GM12878 (cell line): ENCODE measurements around the gene TMEM132D. TPM values are rescaled to one million over a fixed set of nuclear protein-coding genes. Genes with fewer than 3 reads are reported as not detected.

ENCODE experiments used
- ATAC-seq: fragments of 200-7000 bp; cut with Tn5 transposase; 3 replicates; pipeline ENCODE4 v1.9.1; 2020; ENCODE audit warnings: mild to moderate bottlenecking, moderate library complexity
- BruUV-seq: library from RNA; stranded (reverse); fragments of 400-500 nt; replicated peaks from 2 replicates; lab custom pipeline; 2021; lab: Mats Ljungman, UMichigan
- CTCF ChIA-PET: fragments of 300-600 bp; sonication (Branson Sonifier 250); formaldehyde crosslinking; extraction: SDS; loops from one replicate; lab custom pipeline; 2021; ENCODE audit warnings: inconsistent platforms; lab: Yijun Ruan, JAX
- POLR2A ChIA-PET: fragments of 350-600 bp; formaldehyde crosslinking; extraction: SDS; loops from one replicate; lab custom pipeline; 2021; ENCODE audit warnings: inconsistent platforms; lab: Charles Lee
- RAD21 ChIA-PET: fragments of 300-600 bp; sonication (Branson Sonifier 250); formaldehyde crosslinking; loops from one replicate; lab custom pipeline; 2023; ENCODE audit warnings: antibody characterized with exemption; ENCODE audit not compliant: unreplicated experiment; lab: Charles Lee
- SMC1A ChIA-PET: fragments of 300-600 bp; sonication (Branson Sonifier 250); formaldehyde crosslinking; loops from one replicate; lab custom pipeline; 2023; ENCODE audit not compliant: unreplicated experiment, uncharacterized antibody; lab: Charles Lee
- DNase-seq: peaks from one replicate; pipeline ENCODE4 v3.0.0-alpha.2; 2011; ENCODE audit warnings: low read depth, low spot score
- FAIRE-seq: peaks from 3 replicates; lab custom pipeline; 2011; peaks lifted over from hg19 to GRCh38; lab: Jason Lieb, UNC
- H2AFZ ChIP-seq: 2 replicates; pipeline ENCODE4 v1.6.0; 2011; ENCODE audit warnings: low read depth, low read length, control low read depth; ENCODE audit not compliant: control insufficient read depth
- H3K27ac ChIP-seq: 2 replicates; pipeline ENCODE4 v1.5.1; 2011; ENCODE audit warnings: control low read depth; ENCODE audit not compliant: control insufficient read depth, insufficient read depth
- H3K27me3 ChIP-seq, 2 experiments: replicated peaks in 1 of 2; 2 replicates each; pipeline versions ENCODE4 v1.6.0 to v1.6.1; 2011; ENCODE audit warnings: low read length in 1 of 2; ENCODE audit not compliant: control insufficient read depth in 2 of 2, insufficient read depth in 2 of 2
- H3K36me3 ChIP-seq, 2 experiments: 2 replicates each; pipeline ENCODE4 v1.5.1; 2011; ENCODE audit warnings: low read length in 1 of 2; ENCODE audit not compliant: control insufficient read depth in 2 of 2, insufficient read depth in 2 of 2
- H3K4me1 ChIP-seq: 2 replicates; pipeline ENCODE4 v1.6.1; 2011; ENCODE audit warnings: mild to moderate bottlenecking, low read length, moderate library complexity, mixed read lengths; ENCODE audit not compliant: control insufficient read depth, insufficient read depth
- H3K4me2 ChIP-seq: 2 replicates; pipeline ENCODE4 v1.6.0; 2011; ENCODE audit warnings: control low read depth; ENCODE audit not compliant: control insufficient read depth, insufficient read depth
- H3K4me3 ChIP-seq: fragments of 200-600 bp; sonication (generic); 2 replicates; pipeline ENCODE4 v1.5.1; 2016
- H3K79me2 ChIP-seq: 2 replicates; pipeline ENCODE4 v1.6.0; 2011; ENCODE audit warnings: low read length; ENCODE audit not compliant: control insufficient read depth, insufficient read depth
- H3K9ac ChIP-seq: 2 replicates; pipeline ENCODE4 v1.8.0; 2011; ENCODE audit warnings: low read length, control low read depth, mixed read lengths; ENCODE audit not compliant: control insufficient read depth, insufficient read depth
- H3K9me3 ChIP-seq: replicated peaks from 3 replicates; pipeline ENCODE4 v1.5.1; 2011; ENCODE audit warnings: mild to moderate bottlenecking, low read length; ENCODE audit not compliant: control insufficient read depth, insufficient read depth
- H4K20me1 ChIP-seq: 2 replicates; pipeline ENCODE4 v1.6.0; 2011; ENCODE audit not compliant: control insufficient read depth, insufficient read depth
- ATF7 ChIP-seq: fragments of 450-650 bp; IDR thresholded peaks from 2 replicates; pipeline ENCODE4 v1.6.1; 2016; ENCODE audit warnings: low read depth, mild to moderate bottlenecking
- CBFB ChIP-seq: IDR thresholded peaks from 2 replicates; pipeline ENCODE4 v1.6.1; 2016; ENCODE audit warnings: antibody characterized with exemption, low read depth
- LARP7 ChIP-seq: fragments of 450-650 bp; IDR thresholded peaks from 2 replicates; pipeline ENCODE4 v1.6.1; 2017; ENCODE audit warnings: mild to moderate bottlenecking
- NFYB ChIP-seq: IDR thresholded peaks from 2 replicates; pipeline ENCODE4 v1.6.1; 2011; ENCODE audit warnings: low read depth, mild to moderate bottlenecking, low read length, improper control_type of control experiment, moderate library complexity; ENCODE audit not compliant: insufficient read depth
- NR2C2 ChIP-seq: IDR thresholded peaks from 2 replicates; pipeline ENCODE4 v1.6.1; 2011; ENCODE audit warnings: borderline replicate concordance, low read depth; ENCODE audit not compliant: control insufficient read depth, insufficient read length
- SREBF2 ChIP-seq: IDR thresholded peaks from 2 replicates; pipeline ENCODE4 v1.6.1; 2012; ENCODE audit warnings: mild to moderate bottlenecking, low read length
- WGBS: methylation state at CpG from one replicate; pipeline ENCODE4 v1.1.6; 2016; ENCODE audit warnings: low lambda C conversion rate; ENCODE audit not compliant: insufficient replicate concordance, insufficient coverage; ENCODE audit errors: missing lambda C conversion rate; 5-methylcytosine and 5-hydroxymethylcytosine counted together
- in situ Hi-C: fragments of 300-500 bp; cut with MboI; formaldehyde crosslinking; loops from 9 replicates; pipeline ENCODE4 v1.14.3; 2018; ENCODE audit warnings: mixed read lengths
- intact Hi-C: fragments of 100-400 bp; cut with micrococcal nuclease; formaldehyde crosslinking; loops from one replicate; pipeline ENCODE4 v1.14.2; 2022; ENCODE audit not compliant: unreplicated experiment
- polyA plus RNA-seq, 11 experiments: library from polyadenylated mRNA; depleted of rRNA in 4 of 11; unstranded in 6 of 11; stranded (reverse) in 5 of 11; fragments of >200 nt; fragmentation: Nextera tagmentation in 4 of 11; fragmentation: Illumina TruSeq in 1 of 11; extraction: Ambion mirVana in 4 of 11; extraction: Trizol in 1 of 11; gene quantifications; 1 replicate in 1 of 11; 2 replicates in 10 of 11; pipeline versions ENCODE4 v1.2.1 to v1.2.3, GENCODE V29; 2011 to 2016; ENCODE audit warnings: inconsistent platforms in 2 of 11, missing spikeins in 2 of 11, low read depth in 1 of 11
- total RNA-seq, 4 experiments: library from RNA; depleted of rRNA in 3 of 4; stranded (reverse); fragments of >200 nt in 3 of 4; fragmentation: Illumina TruSeq in 1 of 4; extraction: Trizol in 1 of 4; gene quantifications; 2 replicates each; pipeline versions ENCODE4 v1.2.1 to v1.2.3, GENCODE V29; 2013 to 2021
- TF ChIP-seq, protein P1 (sequence below): fragments of 450-650 bp; IDR thresholded peaks from 2 replicates; pipeline ENCODE4 v1.6.1; 2017; ENCODE audit warnings: borderline replicate concordance
- TF ChIP-seq, protein P2 (sequence below): fragments of 450-650 bp; IDR thresholded peaks from 2 replicates; pipeline ENCODE4 v1.6.1; 2017; ENCODE audit warnings: low read depth, mild to moderate bottlenecking, moderate library complexity
- TF ChIP-seq, protein P3 (sequence below): fragments of 450-650 bp; formaldehyde crosslinking; IDR thresholded peaks from 2 replicates; pipeline ENCODE4 v1.5.0; 2022; ENCODE audit warnings: mild to moderate bottlenecking, missing genetic modification characterization
- TF ChIP-seq, protein P4 (sequence below): IDR thresholded peaks from 2 replicates; pipeline ENCODE4 v1.6.1; 2011; ENCODE audit warnings: low read depth, low read length, improper control_type of control experiment, borderline replicate concordance
- TF ChIP-seq, protein P5 (sequence below): fragments of 450-650 bp; IDR thresholded peaks from 2 replicates; pipeline ENCODE4 v1.6.1; 2016; ENCODE audit warnings: mild to moderate bottlenecking, moderate library complexity, borderline replicate concordance

Gene TMEM132D
- total and polyA plus RNA-seq, 10 of the 15 experiments (the other 5 are each of a cell fraction or from before 2014, with no cell fraction given) = under 0.01 to 0.12 (median 0.02) TPM; not detected in 3

DNA sequence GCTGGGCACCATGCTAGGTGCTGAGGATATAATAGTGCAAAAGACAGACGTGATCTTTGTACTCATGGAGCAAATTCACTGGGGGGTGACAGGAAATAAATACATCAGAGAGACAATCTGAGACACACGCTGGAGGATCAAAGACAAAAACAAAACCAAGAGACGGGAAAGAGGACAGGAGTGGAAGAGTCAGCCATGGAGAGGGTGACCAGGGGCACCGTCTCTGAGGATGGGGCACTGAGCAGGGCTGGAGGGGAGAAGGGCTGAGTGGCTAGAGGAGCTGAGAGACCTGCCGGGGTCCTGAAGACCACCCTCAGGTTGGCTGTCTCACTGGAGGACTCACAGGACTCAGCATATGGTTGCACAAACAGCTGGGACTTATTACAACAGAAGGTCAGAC, 81.9 kb downstream of the TMEM132D start (continued):
- TF ChIP-seq, protein P1, sequence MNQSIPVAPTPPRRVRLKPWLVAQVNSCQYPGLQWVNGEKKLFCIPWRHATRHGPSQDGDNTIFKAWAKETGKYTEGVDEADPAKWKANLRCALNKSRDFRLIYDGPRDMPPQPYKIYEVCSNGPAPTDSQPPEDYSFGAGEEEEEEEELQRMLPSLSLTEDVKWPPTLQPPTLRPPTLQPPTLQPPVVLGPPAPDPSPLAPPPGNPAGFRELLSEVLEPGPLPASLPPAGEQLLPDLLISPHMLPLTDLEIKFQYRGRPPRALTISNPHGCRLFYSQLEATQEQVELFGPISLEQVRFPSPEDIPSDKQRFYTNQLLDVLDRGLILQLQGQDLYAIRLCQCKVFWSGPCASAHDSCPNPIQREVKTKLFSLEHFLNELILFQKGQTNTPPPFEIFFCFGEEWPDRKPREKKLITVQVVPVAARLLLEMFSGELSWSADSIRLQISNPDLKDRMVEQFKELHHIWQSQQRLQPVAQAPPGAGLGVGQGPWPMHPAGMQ = no peak

DNA sequence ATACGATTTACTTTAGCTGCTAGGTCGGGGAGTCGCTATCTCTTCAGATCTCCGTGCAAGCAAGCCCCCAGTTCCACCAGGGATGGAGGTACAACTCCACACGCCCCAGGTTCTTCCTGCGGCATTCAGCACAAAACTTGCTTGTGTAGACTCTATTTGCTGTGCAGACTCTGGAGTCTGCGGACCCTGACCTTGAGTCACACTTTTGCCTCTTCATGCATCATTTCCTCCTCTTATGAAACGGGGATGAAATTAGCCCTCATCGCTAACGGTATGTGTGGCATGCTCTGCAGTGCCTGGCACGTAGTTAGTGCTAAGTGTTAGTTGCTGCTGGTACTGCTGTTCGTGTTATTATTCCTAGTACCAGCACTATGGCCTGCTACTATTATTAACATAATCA, 84.4 kb downstream of the TMEM132D start:
- no peaks in the 10 kb centered on the region for H3K79me2 ChIP-seq
- ATAC-seq (no peak), FAIRE-seq (no peak), DNase-seq (no peak)
- no TSS peak for BruUV-seq
- SMC1A ChIA-PET = no interaction called here
- H4K20me1 ChIP-seq = no peaks in the 10 kb centered on the region
- WGBS = 42% methylated on average over 12 of the region's 12 CpGs
- RAD21 ChIA-PET = no interaction called here
- no peak overlapping the region for H2AFZ ChIP-seq
- POLR2A ChIA-PET = no interaction called here
- H3K27me3 ChIP-seq = no peaks in the 10 kb centered on the region
- in situ Hi-C loops (no loop called here), intact Hi-C loops (no loop called here)
- H3K36me3 ChIP-seq = no peaks in the 10 kb centered on the region
- H3K9ac ChIP-seq = no peak overlapping the region
- no peaks in the 10 kb centered on the region for H3K9me3 ChIP-seq
- no peaks in the 10 kb centered on the region for H3K4me1 ChIP-seq
- no peak overlapping the region for H3K4me3 ChIP-seq
- no peak overlapping the region for H3K4me2 ChIP-seq
- H3K27ac ChIP-seq = no peak overlapping the region
- CTCF ChIA-PET = no interaction called here
- TF ChIP-seq, protein P2, sequence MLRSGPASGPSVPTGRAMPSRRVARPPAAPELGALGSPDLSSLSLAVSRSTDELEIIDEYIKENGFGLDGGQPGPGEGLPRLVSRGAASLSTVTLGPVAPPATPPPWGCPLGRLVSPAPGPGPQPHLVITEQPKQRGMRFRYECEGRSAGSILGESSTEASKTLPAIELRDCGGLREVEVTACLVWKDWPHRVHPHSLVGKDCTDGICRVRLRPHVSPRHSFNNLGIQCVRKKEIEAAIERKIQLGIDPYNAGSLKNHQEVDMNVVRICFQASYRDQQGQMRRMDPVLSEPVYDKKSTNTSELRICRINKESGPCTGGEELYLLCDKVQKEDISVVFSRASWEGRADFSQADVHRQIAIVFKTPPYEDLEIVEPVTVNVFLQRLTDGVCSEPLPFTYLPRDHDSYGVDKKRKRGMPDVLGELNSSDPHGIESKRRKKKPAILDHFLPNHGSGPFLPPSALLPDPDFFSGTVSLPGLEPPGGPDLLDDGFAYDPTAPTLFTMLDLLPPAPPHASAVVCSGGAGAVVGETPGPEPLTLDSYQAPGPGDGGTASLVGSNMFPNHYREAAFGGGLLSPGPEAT = no peak
- TF ChIP-seq, protein P3, sequence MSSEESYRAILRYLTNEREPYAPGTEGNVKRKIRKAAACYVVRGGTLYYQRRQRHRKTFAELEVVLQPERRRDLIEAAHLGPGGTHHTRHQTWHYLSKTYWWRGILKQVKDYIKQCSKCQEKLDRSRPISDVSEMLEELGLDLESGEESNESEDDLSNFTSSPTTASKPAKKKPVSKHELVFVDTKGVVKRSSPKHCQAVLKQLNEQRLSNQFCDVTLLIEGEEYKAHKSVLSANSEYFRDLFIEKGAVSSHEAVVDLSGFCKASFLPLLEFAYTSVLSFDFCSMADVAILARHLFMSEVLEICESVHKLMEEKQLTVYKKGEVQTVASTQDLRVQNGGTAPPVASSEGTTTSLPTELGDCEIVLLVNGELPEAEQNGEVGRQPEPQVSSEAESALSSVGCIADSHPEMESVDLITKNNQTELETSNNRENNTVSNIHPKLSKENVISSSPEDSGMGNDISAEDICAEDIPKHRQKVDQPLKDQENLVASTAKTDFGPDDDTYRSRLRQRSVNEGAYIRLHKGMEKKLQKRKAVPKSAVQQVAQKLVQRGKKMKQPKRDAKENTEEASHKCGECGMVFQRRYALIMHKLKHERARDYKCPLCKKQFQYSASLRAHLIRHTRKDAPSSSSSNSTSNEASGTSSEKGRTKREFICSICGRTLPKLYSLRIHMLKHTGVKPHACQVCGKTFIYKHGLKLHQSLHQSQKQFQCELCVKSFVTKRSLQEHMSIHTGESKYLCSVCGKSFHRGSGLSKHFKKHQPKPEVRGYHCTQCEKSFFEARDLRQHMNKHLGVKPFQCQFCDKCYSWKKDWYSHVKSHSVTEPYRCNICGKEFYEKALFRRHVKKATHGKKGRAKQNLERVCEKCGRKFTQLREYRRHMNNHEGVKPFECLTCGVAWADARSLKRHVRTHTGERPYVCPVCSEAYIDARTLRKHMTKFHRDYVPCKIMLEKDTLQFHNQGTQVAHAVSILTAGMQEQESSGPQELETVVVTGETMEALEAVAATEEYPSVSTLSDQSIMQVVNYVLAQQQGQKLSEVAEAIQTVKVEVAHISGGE (CRISPR knock-in tag) = no peak
- TF ChIP-seq NR2C2 (no peak), SREBF2 (no peak), CBFB (no peak), LARP7 (no peak), ATF7 (no peak), NFYB (no peak)
- TF ChIP-seq, protein P4, sequence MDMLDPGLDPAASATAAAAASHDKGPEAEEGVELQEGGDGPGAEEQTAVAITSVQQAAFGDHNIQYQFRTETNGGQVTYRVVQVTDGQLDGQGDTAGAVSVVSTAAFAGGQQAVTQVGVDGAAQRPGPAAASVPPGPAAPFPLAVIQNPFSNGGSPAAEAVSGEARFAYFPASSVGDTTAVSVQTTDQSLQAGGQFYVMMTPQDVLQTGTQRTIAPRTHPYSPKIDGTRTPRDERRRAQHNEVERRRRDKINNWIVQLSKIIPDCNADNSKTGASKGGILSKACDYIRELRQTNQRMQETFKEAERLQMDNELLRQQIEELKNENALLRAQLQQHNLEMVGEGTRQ = no peak
- TF ChIP-seq, protein P5, sequence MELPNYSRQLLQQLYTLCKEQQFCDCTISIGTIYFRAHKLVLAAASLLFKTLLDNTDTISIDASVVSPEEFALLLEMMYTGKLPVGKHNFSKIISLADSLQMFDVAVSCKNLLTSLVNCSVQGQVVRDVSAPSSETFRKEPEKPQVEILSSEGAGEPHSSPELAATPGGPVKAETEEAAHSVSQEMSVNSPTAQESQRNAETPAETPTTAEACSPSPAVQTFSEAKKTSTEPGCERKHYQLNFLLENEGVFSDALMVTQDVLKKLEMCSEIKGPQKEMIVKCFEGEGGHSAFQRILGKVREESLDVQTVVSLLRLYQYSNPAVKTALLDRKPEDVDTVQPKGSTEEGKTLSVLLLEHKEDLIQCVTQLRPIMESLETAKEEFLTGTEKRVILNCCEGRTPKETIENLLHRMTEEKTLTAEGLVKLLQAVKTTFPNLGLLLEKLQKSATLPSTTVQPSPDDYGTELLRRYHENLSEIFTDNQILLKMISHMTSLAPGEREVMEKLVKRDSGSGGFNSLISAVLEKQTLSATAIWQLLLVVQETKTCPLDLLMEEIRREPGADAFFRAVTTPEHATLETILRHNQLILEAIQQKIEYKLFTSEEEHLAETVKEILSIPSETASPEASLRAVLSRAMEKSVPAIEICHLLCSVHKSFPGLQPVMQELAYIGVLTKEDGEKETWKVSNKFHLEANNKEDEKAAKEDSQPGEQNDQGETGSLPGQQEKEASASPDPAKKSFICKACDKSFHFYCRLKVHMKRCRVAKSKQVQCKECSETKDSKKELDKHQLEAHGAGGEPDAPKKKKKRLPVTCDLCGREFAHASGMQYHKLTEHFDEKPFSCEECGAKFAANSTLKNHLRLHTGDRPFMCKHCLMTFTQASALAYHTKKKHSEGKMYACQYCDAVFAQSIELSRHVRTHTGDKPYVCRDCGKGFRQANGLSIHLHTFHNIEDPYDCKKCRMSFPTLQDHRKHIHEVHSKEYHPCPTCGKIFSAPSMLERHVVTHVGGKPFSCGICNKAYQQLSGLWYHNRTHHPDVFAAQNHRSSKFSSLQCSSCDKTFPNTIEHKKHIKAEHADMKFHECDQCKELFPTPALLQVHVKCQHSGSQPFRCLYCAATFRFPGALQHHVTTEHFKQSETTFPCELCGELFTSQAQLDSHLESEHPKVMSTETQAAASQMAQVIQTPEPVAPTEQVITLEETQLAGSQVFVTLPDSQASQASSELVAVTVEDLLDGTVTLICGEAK = no peak
